Spleen (tissue), 7 donors: ENCODE results near the gene P3H2.

ENCODE experiments used
- POLR2AphosphoS5 ChIP-seq, 3 donors: sonication (generic); formaldehyde crosslinking; IDR thresholded peaks; one replicate each; pipeline ENCODE4 v1.5.1; 2017; ENCODE audit warnings: antibody characterized with exemption in 3 of 3
- TF ChIP-seq, protein P1 (sequence below), 11 experiments: fragments of 200-600 bp in 7 of 11; fragments of 450-650 bp in 4 of 11; sonication (generic) in 4 of 11; IDR thresholded peaks in 8 of 11; conservative IDR thresholded peaks in 3 of 11; 1 replicate in 7 of 11; 2 replicates in 4 of 11; pipeline versions ENCODE4 v1.4.0 to v1.8.0; 2016 to 2021; ENCODE audit warnings: antibody characterized with exemption in 11 of 11, inconsistent platforms in 4 of 11, mild to moderate bottlenecking in 1 of 11
- donor health status: DM: no; HTN: no; CAD: no; lungs with moderate emphysema.
- donor health status: DM: no; HTN: no; CAD: no.
- donor health status: DM: no; HTN: no; CAD: no.

DNA sequence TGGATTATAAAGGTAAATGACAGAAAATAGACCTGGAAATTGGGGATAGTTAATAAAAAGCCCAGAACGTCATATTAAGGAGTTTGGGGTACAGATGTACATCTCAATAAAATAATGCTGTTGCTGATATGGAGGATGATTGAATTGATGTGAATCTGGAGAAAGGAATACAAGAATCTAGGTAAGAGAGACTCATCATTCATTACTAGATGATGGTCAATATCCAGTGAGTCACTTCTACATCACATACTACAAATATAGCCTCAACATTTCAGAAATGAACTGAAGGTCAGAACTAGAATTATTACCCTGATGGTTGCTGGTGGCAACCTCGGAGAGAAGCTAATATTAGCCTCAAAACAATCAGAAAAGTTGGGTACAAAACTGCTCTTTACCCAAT is 37.6 kb upstream of the P3H2 start:
- TF ChIP-seq, protein P1, sequence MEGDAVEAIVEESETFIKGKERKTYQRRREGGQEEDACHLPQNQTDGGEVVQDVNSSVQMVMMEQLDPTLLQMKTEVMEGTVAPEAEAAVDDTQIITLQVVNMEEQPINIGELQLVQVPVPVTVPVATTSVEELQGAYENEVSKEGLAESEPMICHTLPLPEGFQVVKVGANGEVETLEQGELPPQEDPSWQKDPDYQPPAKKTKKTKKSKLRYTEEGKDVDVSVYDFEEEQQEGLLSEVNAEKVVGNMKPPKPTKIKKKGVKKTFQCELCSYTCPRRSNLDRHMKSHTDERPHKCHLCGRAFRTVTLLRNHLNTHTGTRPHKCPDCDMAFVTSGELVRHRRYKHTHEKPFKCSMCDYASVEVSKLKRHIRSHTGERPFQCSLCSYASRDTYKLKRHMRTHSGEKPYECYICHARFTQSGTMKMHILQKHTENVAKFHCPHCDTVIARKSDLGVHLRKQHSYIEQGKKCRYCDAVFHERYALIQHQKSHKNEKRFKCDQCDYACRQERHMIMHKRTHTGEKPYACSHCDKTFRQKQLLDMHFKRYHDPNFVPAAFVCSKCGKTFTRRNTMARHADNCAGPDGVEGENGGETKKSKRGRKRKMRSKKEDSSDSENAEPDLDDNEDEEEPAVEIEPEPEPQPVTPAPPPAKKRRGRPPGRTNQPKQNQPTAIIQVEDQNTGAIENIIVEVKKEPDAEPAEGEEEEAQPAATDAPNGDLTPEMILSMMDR (IDR thresholded peaks at IDR 0.05 in 8 of 11, conservative IDR thresholded peaks at IDR 0.05 in 3 of 11), result no peak
- TF ChIP-seq POLR2AphosphoS5 (IDR thresholded peaks at IDR 0.05), result no peak
